Measurements from ENCODE around the gene BPIFB6.

The BPIFB6 gene, protein sequence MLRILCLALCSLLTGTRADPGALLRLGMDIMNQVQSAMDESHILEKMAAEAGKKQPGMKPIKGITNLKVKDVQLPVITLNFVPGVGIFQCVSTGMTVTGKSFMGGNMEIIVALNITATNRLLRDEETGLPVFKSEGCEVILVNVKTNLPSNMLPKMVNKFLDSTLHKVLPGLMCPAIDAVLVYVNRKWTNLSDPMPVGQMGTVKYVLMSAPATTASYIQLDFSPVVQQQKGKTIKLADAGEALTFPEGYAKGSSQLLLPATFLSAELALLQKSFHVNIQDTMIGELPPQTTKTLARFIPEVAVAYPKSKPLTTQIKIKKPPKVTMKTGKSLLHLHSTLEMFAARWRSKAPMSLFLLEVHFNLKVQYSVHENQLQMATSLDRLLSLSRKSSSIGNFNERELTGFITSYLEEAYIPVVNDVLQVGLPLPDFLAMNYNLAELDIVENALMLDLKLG

DNA sequence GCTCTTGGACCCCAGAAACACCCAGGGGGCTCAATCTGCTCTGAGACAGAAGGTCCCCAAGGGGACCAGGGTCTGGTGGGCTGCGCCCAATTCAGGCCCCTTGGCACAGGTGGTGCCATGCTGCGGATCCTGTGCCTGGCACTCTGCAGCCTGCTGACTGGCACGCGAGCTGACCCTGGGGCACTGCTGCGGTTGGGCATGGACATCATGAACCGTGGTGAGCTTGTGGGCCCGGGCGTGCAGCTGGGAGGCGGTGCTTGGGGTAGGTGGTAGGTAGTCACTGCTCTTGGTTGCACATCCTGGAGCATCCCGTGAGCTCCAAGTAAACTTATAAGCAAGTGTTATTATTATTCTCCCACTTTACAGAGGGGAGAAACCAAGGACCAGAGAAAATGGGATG, at the start of gene BPIFB6:
BPIFB6 (plus strand) TSS at position 118 of the 400 bp plus-strand sequence; CDS start at position 118, 0 bp downstream.
- no peak for DNase-seq

DNA sequence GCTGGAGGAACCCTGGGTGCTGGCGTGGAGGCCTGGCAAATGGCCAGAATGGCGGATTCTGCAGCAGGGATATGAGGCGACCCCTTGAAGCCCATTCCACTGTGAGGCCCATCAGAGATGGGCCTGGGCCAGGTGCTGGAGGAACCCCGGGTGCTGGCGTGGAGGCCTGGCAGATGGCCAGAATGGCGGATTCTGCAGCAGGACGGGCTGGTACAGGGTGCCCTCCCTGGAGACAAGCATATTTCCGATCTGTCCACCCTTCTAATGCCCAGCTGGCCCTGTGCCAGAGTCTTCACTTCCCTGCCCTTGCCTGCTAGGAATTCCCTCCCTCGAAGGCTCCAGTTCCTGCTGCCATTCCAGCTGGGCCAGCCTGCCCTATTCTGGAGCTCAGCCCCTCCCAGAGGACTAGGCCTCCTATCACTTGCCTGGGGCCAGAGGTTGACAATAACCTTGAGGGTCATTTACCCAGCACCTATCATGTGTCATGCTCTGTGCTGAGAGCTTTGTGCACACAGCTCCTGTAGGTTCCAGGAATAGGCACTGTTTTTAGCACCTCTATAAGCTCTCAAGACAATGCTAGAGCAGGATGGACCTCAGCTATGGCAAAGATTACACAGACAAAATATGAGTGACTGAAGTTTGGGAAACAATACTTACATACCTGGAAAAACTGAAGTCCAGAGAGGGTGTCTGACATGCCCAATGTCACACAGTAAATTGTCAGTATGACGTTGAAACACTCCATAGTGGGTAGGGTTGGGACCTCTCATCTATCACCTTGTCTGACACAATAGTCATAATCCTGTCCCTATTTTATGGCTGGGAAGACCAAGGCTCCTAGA, 48.6 kb upstream of the BPIFB6 start:
- no peak for DNase-seq

DNA sequence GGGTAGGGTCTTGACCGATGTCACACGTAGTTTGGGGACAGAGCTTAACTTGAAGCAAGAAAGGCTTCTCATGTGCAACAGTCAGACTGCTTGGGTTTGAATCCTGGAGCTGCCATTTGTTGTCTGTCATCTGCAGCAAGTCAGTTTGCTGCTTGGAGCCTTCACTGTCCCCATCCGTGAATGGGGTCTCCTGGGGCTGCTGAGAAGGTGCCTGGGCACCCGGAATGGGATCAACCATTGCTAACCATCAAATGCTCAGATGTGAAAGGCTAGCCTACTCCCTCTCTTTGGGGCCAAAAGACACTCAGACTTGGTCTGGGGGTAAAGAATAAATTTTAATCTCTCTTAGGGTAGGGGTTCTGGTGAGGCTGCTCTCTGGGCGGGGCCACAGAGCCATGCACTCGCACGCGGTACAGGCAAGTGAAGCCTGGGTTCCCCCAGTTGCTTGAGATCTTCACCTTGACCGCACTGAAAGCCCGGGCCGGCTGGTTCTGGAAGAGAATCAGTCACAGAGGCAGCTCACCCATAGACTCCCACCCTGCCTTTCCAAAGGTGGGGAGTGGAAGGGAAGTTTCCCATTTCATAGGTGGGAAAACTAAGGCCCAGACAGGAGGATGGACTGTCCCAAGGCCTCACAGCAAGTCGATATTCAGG, 47.9 kb upstream of the BPIFB6 start:
- DNase-seq, result no peak

DNA sequence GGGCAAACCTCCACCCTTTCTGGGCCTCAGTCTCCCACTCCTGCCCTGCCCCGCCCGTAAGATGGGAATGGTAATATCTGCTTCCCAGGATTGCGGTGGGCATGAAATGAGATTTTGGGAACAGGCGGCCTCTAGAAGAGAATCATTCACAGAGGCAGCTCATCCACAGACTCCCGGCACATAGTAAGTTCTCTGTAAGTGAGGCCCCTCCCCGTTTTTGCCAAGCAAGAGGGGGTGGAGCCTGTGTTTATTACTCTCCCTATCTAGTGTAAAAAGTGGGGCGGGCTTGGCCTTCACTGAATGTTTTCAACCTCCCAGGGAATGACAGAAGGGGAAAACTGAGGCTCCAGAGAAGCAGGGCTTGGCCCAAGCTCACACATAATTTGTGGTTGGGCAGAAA, 47.3 kb upstream of the BPIFB6 start:
- no peak for DNase-seq

DNA sequence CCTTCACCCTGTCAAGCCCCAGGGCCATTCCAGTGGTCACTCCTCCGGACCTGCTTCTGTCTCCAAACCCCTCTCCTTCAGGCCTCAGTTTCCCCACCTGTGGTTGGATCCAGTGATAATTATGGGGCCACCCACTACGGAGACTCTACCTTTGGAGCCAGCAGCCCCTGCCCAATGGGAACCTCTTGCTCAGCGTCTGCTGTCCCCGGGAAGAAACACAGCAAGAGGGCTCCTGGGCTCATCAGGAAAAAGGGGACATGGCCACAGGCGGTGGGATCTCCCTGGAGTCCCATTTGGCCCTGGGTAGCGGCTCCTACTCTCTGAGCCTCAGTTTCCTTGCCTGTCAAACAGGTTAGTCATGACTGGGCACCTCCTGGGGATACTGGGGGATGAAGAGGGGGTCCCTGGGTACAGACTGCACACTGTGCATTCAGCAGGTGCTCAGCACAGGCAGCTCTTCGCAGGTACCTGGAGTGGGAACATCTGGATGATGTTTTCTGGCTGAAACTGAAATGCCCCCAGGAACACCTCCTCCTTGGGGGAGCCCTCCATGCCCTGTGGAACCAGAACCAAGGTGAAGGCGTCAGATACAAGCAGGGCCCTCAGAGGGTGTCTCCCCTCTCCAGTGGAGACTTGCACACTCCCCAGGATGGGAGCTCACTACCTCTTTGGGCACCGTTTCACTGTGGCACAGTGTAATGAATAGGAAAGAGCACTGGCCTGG, 46.7 kb upstream of the BPIFB6 start:
- no peak for DNase-seq

DNA sequence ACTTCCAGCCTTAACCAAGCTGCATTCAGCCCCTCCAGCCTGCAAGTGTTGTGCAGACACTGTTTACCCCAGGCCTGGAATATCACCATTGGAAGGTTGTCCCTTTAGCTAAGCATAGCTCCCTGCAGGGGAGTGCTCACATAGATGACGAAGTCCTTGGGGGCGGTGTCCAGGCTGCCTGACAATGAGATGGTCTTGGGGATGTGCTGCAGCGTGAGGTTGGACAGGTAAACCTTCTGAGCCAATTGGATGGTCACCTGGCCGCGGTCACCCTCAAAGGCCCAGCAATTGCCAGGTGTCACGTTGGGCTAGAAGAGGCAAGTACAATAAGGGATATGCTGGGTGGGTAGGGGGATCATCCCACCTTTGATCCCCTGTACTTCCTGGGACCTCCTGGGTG, 45.9 kb upstream of the BPIFB6 start:
- DNase-seq, result no peak

DNA sequence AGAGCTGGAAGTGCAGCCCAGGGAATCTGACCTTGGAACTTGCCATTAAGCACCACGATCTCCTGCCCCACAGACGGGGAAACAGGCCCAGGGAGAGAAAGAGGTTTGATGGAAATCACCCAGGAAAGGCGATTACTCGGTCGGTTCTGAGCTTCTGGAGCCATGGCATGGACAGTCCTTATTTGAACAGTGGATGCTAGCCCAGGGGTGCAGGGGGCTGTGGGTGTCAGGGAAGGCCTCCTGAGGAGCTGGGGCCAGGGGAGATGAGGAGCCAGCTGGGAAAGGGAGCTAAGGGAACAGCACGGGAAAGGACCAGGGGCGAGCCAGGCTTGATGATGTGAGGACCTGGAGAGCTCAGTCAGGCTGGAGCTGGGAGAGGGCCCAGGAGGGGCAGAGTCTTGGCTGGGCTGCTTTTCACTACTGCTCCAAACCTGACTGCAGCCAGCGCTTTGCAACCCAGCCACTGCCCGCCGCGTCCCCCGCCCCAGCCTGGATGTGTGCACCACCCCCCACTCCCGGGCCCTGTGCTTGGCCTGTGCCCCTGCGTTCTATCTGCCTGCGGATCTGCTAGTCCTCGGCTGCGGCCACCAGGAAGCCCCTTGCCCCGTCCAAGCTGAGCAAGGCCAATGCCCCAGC, 45.0 kb upstream of the BPIFB6 start:
- DNase-seq, result no peak

DNA sequence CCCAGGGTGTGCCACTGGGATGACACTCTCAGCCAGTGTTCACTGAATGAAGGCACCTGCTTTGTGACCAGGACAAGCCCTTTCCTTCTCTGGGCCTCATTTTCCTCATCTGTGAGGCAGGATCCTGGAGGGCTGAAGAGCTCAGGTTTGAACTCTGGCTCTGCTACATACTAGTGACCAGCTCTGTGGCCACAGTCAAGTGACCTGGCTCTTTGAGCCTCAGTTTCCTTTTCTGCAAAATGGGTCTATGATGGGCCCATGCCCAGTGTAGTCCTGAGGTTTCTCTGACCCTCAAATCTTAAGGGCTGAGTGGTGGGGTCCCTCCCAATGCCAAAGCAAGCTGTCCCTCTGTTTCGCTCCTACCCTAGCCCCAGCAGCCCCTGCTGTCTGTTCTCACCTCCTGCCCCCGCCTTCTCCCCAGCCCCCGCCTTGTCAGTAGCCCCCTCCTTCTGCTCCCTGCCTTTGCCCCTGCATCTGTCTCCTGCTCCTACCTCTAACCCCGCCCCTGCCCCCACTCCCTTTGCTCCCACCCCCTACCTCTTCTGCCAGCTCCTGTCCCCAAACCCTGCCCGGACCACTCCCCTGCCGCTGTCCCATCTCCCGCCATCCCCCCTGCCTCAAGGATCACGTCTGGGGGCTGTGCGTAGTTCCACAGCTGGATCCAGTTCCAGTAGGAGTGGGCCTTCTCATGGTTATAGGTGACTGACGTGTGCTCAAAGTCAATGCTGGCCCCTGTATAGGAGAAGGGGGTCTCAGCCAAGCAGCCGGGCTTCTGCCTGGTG, 44.2 kb upstream of the BPIFB6 start:
- DNase-seq, result no peak

DNA sequence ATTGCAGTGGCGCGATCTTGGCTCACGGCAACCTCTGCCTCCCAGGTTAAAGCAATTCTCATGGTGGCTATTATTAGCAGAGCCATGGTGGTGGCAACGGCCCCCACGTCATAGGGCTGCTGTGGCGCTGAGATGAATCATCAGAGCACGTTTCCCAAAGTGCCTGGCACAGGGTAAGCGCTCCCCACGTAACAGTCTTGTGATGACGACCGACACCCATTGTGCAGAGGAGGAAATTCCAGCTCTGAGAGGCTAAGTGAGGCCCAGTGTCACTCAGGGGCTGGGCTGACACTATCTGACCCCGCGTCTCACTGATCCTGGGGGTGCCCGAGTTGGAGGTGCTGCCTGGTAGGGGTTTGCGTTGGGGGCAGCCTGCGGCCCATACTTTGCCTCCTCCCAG, 43.4 kb upstream of the BPIFB6 start:
- no peak for DNase-seq

DNA sequence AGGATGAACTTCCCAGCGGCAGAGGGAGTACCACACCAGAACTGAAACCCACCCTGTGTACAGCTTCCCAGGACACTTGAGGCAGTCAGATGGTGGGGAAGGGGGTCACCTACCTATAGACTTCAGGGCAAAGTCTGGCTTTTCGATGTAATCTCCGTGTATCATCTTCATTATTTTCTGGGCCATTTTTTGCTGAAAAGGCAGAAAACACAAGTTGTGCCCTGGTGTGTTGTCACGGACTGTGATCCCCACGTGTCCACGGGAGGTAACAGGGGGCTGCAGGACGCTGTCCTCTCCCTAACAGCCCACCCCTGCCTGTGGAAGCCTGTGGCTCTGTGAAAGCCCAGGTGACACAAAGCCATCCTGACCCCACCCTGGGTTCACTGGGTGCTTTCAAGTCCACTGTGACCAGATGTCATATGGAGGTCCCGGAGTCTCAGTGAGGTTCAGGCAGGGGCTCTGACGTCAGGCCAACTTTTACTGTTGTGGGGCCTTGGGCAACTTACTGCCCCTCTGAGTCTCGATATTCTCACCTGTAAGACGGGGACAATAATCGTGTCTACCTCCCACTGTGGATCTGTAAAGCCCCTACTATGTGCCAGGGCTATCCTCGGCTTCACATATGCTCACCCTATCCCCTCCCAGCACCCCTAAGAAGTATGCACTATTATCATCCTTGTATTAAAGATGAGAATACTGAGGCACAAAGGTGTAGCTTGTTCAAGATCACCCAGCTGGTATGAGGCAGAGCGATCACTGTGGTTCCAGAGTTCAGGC, 41.8 kb upstream of the BPIFB6 start:
- DNase-seq, result no peak

DNA sequence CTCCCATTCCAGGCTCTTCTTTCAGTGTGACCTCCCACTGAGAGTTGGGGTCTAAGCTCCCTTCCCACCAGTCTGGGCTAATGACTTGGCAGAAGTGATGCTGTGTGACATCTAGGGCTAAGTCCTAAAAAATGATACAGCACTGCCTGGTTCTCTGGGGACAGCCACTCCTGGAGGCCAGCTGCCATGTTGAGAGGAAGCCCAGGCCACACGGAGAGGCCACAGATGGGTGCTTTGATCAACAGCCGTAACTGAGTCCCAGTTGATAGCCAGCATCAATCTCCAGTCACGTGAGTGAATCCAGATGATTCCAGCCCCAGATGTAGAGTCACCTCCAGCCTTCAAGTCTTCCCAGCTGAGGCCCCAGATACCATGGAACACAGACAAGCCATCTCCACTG, 41.0 kb upstream of the BPIFB6 start:
- DNase-seq, result no peak

DNA sequence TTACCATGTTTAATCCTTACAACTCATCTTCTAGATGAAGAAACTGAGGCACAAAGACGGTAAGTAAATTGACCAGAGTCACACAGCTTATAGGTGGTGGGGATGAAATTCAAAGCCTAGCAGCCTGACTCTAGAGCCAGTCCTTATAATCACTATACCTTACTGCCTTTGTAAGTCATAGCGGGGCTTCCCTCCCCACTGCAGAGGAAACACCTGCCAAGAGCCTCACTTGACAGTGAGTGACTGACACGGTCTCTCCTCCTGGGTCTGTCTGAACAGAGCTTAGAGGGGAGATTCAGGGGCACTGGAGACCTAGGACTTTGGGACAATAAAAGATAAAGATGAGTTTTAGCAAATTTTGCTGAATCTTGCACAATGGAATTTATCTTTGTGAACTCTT, 40.1 kb upstream of the BPIFB6 start:
- DNase-seq, result no peak

DNA sequence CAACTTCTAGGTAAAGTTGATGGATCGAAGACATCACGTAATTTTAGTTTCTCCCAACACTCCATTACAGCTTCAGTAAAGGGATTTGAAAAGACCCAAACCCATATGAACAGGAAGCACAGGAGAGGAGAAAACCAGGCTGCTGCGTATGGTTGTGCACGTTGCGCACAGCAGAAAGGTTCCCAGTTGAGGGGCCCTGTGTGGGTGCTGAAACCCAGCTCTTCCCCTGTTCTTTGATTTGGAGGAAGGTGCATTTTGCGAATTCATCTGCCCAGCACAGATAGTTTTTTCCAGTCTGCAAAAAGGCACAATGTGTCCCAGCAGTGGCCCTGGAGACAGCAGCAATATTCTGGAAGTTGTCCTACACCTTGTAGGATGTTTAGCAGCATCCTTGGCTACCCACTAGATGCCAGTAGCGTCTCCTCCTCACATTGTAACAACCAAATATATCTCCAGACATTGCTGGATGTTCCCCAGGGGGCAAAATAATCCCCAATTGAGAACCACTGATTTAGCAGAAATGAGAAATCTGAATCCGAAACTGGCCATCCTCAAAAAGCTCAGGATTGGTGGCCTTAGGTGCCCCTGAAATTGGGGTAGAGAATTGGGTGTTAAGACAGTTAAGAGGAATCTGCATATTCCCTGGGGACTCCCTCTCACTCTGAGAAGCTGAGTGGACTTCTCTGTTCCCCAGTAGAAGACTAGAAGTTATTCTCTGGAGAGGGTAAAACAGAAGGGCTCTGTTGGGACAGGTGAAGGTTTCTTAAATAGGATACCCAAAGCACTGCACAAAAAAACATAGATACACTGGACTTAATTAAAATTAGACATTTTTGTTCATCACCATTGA, 39.4 kb upstream of the BPIFB6 start:
- DNase-seq, result no peak

DNA sequence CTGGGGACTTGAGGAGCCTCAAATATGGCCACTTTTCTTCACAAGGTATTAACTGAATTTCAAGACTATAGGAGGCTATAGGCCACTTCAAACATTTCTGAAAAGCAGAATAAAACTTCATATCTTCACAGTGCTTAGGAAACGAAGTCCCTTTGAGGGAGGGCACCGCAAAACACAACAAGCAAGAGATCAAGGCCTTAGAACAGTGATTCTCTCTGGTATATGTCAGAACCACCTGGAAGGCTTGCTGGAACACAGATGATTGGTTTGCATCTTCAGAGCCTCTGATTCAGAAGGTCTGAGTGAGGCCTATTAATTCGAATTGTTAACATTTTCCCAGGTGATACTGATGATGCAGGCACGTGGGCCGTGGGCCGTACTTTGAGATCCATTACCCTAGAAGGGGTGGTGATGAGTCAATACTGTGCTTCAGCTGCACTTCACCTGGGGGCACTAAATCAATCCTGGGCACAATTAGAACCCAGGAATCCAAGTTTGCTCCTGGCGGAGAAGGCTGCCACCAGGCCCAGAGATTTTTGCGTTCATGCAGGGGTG, 37.9 kb upstream of the BPIFB6 start:
- DNase-seq, result no peak

DNA sequence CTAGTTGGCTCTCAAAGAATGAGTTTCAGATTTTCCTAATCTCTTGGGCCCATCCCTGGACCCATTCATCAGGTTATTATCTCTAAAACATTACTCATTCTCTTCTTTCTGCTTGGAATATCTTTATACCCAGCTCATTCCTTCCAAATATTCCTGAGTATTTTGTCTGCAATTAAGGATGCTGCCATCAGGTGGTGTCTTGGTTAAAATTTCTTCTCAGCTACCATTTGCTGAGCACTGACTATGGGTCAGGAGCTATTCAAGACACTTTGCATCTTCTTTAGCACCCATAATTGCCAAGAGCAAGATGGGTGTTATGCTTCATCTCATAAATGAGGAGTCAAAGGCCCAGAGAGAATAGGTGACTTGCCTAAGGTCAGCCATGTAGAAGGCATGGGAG, 35.6 kb upstream of the BPIFB6 start:
- no peak for DNase-seq

DNA sequence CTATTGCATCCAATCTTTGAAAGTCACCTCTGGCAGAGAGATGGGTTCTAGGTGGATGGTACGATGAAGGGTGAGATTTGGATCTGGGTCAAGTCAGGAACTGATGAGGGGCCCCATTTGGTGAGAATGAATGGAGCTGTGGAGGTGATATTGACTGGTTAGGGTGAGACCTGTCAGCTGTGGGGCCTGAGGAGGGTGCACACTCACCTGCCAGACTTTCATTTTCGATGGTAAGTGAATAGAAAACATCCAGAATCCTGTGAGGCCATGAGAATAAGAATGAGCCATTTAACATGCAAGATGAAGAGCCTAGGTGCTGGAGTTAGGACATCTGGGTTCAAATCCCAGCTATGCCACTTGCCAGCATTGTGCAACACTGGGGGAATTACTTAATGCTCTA, 34.0 kb upstream of the BPIFB6 start:
- DNase-seq, result no peak

DNA sequence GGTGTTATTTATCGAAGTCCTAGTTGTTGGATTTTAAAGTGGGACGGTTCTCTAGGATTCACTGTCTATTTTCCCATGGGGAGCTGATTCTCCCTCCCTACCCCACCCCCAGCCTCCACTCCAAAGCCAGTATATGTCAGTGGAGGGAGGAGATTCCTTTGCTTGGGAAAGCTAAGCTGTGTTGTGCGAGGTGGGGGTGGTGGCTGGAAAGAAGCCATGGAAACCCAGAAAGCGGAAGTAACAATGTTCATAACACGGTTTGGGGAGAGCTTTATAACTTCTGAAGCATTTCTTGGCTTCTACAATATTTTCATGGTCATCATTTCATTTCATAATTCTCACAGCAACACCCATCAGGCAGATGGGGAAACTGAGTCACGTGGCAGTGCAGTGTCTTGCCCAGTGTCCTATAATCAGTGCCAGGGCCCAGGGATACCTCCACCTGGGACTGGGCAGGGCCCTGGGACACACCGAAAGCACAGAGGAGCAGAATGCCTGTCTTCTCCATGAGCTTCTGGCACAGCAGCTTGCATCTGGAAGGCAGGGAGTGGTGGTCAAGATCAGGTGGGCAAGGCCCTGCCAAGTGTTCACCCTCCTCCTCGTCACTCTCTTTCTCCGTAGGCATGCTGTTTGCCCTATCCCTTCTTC, 31.7 kb upstream of the BPIFB6 start:
- no peak for DNase-seq

DNA sequence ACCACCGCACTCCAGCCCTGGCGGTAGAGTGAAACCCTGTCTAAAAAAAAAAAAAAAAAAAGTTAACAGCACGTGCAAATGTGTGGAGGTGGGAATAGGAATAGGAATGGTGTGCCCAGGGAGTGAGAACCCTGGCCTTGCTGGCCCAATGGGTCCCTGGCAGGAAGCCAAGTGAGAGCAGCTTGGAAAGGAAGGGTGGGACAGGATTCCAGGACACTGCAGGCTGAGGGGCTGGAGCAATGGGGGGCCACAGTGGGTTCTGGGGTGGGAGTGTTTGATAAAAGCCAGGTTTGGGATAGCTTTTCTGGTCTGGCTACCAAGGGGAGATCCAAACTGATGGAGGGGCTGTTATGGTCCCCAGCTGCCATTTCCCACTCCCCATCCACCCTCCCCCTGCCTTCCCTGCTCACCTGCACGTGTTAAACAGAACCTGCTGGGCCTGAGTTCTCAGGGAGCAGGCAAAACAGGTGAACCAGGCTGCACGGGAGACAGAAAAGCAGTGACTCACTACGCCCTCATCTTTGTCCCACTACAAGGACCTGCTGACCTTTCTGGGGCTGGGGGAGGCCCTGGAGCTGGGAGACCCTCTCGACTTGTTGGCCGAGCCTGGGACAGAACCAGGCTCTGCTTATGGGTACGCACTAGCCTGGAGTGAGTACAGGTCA, 30.5 kb upstream of the BPIFB6 start:
- no peak for DNase-seq

Data from left hindlimb (tissue), 1 donor.